Activated CD4-positive, alpha-beta memory T cell treated with anti-CD3 and anti-CD28 coated beads, Interleukin-2, amount 10 ng/mL, durations not matched to agents 7 days and 5 days (primary cell): ENCODE results near the gene AKAP13. TPM values are rescaled to one million over a fixed set of nuclear protein-coding genes. Genes with fewer than 3 reads are reported as not detected.
A peak's percentile ranks its signal among the peaks of the same experiment; 100 is the strongest.
"Not testable (repeated sequence)": the region's sequence is repeated elsewhere in the genome, so short reads cannot be mapped to it uniquely, and the experiment has no call there.

ENCODE experiments used
- CTCF ChIA-PET: fragments of 350-600 bp; sonication (Branson Sonifier 250); formaldehyde crosslinking; loops from one replicate; lab custom pipeline; 2021; ENCODE audit warnings: antibody characterized with exemption, inconsistent platforms; lab: Charles Lee
- POLR2A ChIA-PET: fragments of 350-600 bp; sonication (Branson Sonifier 250); formaldehyde crosslinking; loops from one replicate; lab custom pipeline; 2021; ENCODE audit warnings: antibody characterized with exemption; lab: Charles Lee
- DNase-seq: peaks from one replicate; pipeline ENCODE4 v3.0.0-alpha.2; 2020
- H3K27ac Mint-ChIP-seq: one replicate; pipeline ENCODE4 v1.8.0; 2021; ENCODE audit warnings: mild to moderate bottlenecking, mixed read lengths
- H3K27me3 Mint-ChIP-seq: one replicate; pipeline ENCODE4 v1.8.0; 2021; ENCODE audit warnings: mixed read lengths
- H3K36me3 Mint-ChIP-seq: one replicate; pipeline ENCODE4 v1.8.0; 2021; ENCODE audit warnings: low read depth, mixed read lengths
- H3K4me1 Mint-ChIP-seq: one replicate; pipeline ENCODE4 v1.8.0; 2021; ENCODE audit warnings: mixed read lengths
- H3K4me3 Mint-ChIP-seq: one replicate; pipeline ENCODE4 v1.8.0; 2021; ENCODE audit warnings: mild to moderate bottlenecking, mixed read lengths
- H3K9me3 Mint-ChIP-seq: one replicate; pipeline ENCODE4 v1.8.0; 2021; ENCODE audit warnings: mixed read lengths
- total RNA-seq, 2 experiments: library from RNA; stranded (reverse); gene quantifications; one replicate each; pipeline ENCODE4 v1.2.3, GENCODE V29; 2021

The AKAP13 gene
- total RNA-seq, 2 experiments from 2014 or later, result 153 to 170 TPM

- CTCF ChIA-PET, result interaction anchor here (1.1 kb wide), 1 partner anchor 50 kb away, joined by 3 read pairs; no protein-coding TSS in a partner anchor
Observed at GRCh38 chr15:85788771-85789495, 408.5 kb downstream of the AKAP13 start.

GRCh38 chr15:85789496-85789875 is 409.1 kb downstream of the AKAP13 start:
- DNase-seq, result no peak
- CTCF ChIA-PET, result no interaction called here
- Mint-ChIP-seq H3K4me3 (no peak overlapping the region), H3K36me3 (peaks cover 2% of the 10 kb centered on the region), H3K27ac (no peak overlapping the region), H3K9me3 (no peaks in the 10 kb centered on the region), H3K4me1 (peaks cover 45% of the 10 kb centered on the region), H3K27me3 (no peaks in the 10 kb centered on the region)
- POLR2A ChIA-PET, result no interaction called here

More at GRCh38 chr15:85788771-85789495, 408.5 kb downstream of the AKAP13 start:
- H3K36me3 Mint-ChIP-seq, result peaks cover 2% of the 10 kb centered on the region
- H3K27ac Mint-ChIP-seq, result no peak overlapping the region
- no peak overlapping the region for H3K4me3 Mint-ChIP-seq
- H3K4me1 Mint-ChIP-seq, result peaks cover 47% of the 10 kb centered on the region
- DNase-seq, result no peak
- no peaks in the 10 kb centered on the region for H3K27me3 Mint-ChIP-seq
- H3K9me3 Mint-ChIP-seq, result no peaks in the 10 kb centered on the region
- POLR2A ChIA-PET, result no interaction called here

- ChIA-PET POLR2A (interaction anchor here (1.5 kb wide), 2 partner anchors 85 to 103 kb away, joined by 3 to 4 read pairs; no protein-coding TSS in a partner anchor), CTCF (interaction anchor here (1.2 kb wide), 1 partner anchor 62 kb away, joined by 3 read pairs; no protein-coding TSS in a partner anchor)
- Mint-ChIP-seq H3K4me1 (peaks cover 36% of the 10 kb centered on the region), H3K27me3 (peaks cover 2% of the 10 kb centered on the region), H3K36me3 (peaks cover 2% of the 10 kb centered on the region), H3K27ac (no peak overlapping the region), H3K9me3 (no peaks in the 10 kb centered on the region), H3K4me3 (no peak overlapping the region)
- no peak for DNase-seq
Observed at GRCh38 chr15:85792102-85792731, 411.8 kb downstream of the AKAP13 start.

- DNase-seq, result peak; percentile 56
- POLR2A ChIA-PET, result interaction anchor here (1.1 to 2.4 kb wide), 8 partner anchors 7 to 210 kb away, joined by 3 to 8 read pairs (median 4); no protein-coding TSS in a partner anchor
- H3K4me1 Mint-ChIP-seq, result peaks cover 32% of the 10 kb centered on the region
- H3K27me3 Mint-ChIP-seq, result peaks cover 2% of the 10 kb centered on the region
- H3K36me3 Mint-ChIP-seq, result peaks cover 2% of the 10 kb centered on the region
- CTCF ChIA-PET, result interaction anchor here (0.8 to 1.2 kb wide), 2 partner anchors 47 to 63 kb away, joined by 3 to 4 read pairs; no protein-coding TSS in a partner anchor
- peak overlapping the region; percentile 79 for H3K4me3 Mint-ChIP-seq
- no peaks in the 10 kb centered on the region for H3K9me3 Mint-ChIP-seq
- peak overlapping the region; percentile 66 for H3K27ac Mint-ChIP-seq
Observed at GRCh38 chr15:85792912-85793590, 412.6 kb downstream of the AKAP13 start.

- peak; percentile 59 for DNase-seq
- Mint-ChIP-seq H3K27ac (peak overlapping the region; percentile 66), H3K36me3 (peaks cover 2% of the 10 kb centered on the region), H3K27me3 (peaks cover 2% of the 10 kb centered on the region), H3K9me3 (no peaks in the 10 kb centered on the region), H3K4me1 (peaks cover 31% of the 10 kb centered on the region), H3K4me3 (peak overlapping the region; percentile 79)
- ChIA-PET CTCF (interaction anchor here (0.8 kb wide), 1 partner anchor 46 kb away, joined by 4 read pairs; no protein-coding TSS in a partner anchor), POLR2A (interaction anchor here (0.7 to 2.4 kb wide), 11 partner anchors 8 to 211 kb away, joined by 3 to 8 read pairs (median 4); no protein-coding TSS in a partner anchor)
Observed at GRCh38 chr15:85793641-85794597, 413.5 kb downstream of the AKAP13 start.

GRCh38 chr15:85794598-85795336 is 414.4 kb downstream of the AKAP13 start, which contains the start of gene KLHL25:
KLHL25 (minus strand) TSS chr15:85794925; CDS start chr15:85769810, 25,115 bp downstream.
- Mint-ChIP-seq H3K36me3 (peaks cover 2% of the 10 kb centered on the region), H3K4me1 (peaks cover 31% of the 10 kb centered on the region), H3K9me3 (no peaks in the 10 kb centered on the region), H3K27me3 (peaks cover 3% of the 10 kb centered on the region), H3K4me3 (peak within 1 kb of the TSS; percentile 87), H3K27ac (peak within 1 kb of the TSS; percentile 79)
- POLR2A ChIA-PET, result interaction anchor here (0.7 to 2.4 kb wide), 7 partner anchors 9 to 212 kb away, joined by 4 to 8 read pairs (median 4); no protein-coding TSS in a partner anchor
- peak; percentile 94 for DNase-seq
- CTCF ChIA-PET, result no interaction called here

- H3K4me3 Mint-ChIP-seq, result peak overlapping the region; percentile 87
- H3K36me3 Mint-ChIP-seq, result peaks cover under 1% of the 10 kb centered on the region
- no peaks in the 10 kb centered on the region for H3K9me3 Mint-ChIP-seq
- DNase-seq, result no peak
- H3K4me1 Mint-ChIP-seq, result peaks cover 31% of the 10 kb centered on the region
- CTCF ChIA-PET, result interaction anchor here (1.0 kb wide), 1 partner anchor 65 kb away, joined by 4 read pairs; no protein-coding TSS in a partner anchor
- POLR2A ChIA-PET, result interaction anchor here (1.5 kb wide), 1 partner anchor 10 kb away, joined by 7 read pairs; no protein-coding TSS in a partner anchor
- H3K27ac Mint-ChIP-seq, result no peak overlapping the region
- H3K27me3 Mint-ChIP-seq, result peaks cover 3% of the 10 kb centered on the region
Observed at GRCh38 chr15:85795337-85796305, 415.2 kb downstream of the AKAP13 start.

GRCh38 chr15:85796371-85796770 is 416.0 kb downstream of the AKAP13 start:
- not testable (repeated sequence) for H3K4me3 Mint-ChIP-seq, H3K27ac Mint-ChIP-seq, H3K27me3 Mint-ChIP-seq, H3K36me3 Mint-ChIP-seq, DNase-seq, H3K9me3 Mint-ChIP-seq
- H3K4me1 Mint-ChIP-seq, result peaks cover 31% of the 10 kb centered on the region
- ChIA-PET POLR2A (interaction anchor here (1.5 kb wide), 1 partner anchor 11 kb away, joined by 7 read pairs; no protein-coding TSS in a partner anchor), CTCF (interaction anchor here (0.5 to 1.0 kb wide), 2 partner anchors 47 to 65 kb away, joined by 3 to 4 read pairs; no protein-coding TSS in a partner anchor)
